Osteocyte (in vitro differentiated cells): ENCODE measurements around the gene KRT6B. TPM values are rescaled to one million over a fixed set of nuclear protein-coding genes. Genes with fewer than 3 reads are reported as not detected.

Experiments
- DNase-seq: peaks from one replicate; pipeline ENCODE4 v3.0.0; 2021; ENCODE audit warnings: mixed read lengths; ENCODE audit not compliant: unreplicated experiment; ENCODE audit errors: extremely low spot score
- H3K27ac Mint-ChIP-seq: one replicate; pipeline ENCODE4 v1.8.0; 2021; ENCODE audit warnings: mild to moderate bottlenecking, mixed read lengths; ENCODE audit not compliant: unreplicated experiment
- H3K27me3 Mint-ChIP-seq: one replicate; pipeline ENCODE4 v1.8.0; 2021; ENCODE audit warnings: mixed read lengths; ENCODE audit not compliant: unreplicated experiment
- H3K36me3 Mint-ChIP-seq: one replicate; pipeline ENCODE4 v1.8.0; 2021; ENCODE audit warnings: mixed read lengths; ENCODE audit not compliant: unreplicated experiment
- H3K4me1 Mint-ChIP-seq: one replicate; pipeline ENCODE4 v1.8.0; 2021; ENCODE audit warnings: mixed read lengths; ENCODE audit not compliant: unreplicated experiment
- H3K4me3 Mint-ChIP-seq: one replicate; pipeline ENCODE4 v1.8.0; 2021; ENCODE audit warnings: mild to moderate bottlenecking, moderate library complexity, mixed read lengths; ENCODE audit not compliant: unreplicated experiment
- H3K9me3 Mint-ChIP-seq: one replicate; pipeline ENCODE4 v1.8.0; 2021; ENCODE audit warnings: mixed read lengths; ENCODE audit not compliant: unreplicated experiment
- CTCF ChIP-seq: fragments of 200-600 bp; sonication (generic); IDR thresholded peaks from 2 replicates; pipeline ENCODE4 v1.5.0; 2021; ENCODE audit warnings: antibody characterized with exemption, mild to moderate bottlenecking, moderate library complexity
- total RNA-seq: library from RNA; stranded (reverse); gene quantifications from 2 replicates; pipeline ENCODE4 v1.2.1, GENCODE V29; 2021

Gene KRT6B
- total RNA-seq, 1 donor from 2014 or later = not detected

GRCh38 chr12:52427083-52427482, 24.9 kb downstream of the KRT6B start:
- Mint-ChIP-seq H3K4me3 (no peak overlapping the region), H3K9me3 (no peaks in the 10 kb centered on the region), H3K36me3 (no peaks in the 10 kb centered on the region), H3K27me3 (peaks cover 71% of the 10 kb centered on the region), H3K27ac (no peak overlapping the region), H3K4me1 (no peaks in the 10 kb centered on the region)
- no peak for DNase-seq
- no peak for TF ChIP-seq CTCF

DNA sequence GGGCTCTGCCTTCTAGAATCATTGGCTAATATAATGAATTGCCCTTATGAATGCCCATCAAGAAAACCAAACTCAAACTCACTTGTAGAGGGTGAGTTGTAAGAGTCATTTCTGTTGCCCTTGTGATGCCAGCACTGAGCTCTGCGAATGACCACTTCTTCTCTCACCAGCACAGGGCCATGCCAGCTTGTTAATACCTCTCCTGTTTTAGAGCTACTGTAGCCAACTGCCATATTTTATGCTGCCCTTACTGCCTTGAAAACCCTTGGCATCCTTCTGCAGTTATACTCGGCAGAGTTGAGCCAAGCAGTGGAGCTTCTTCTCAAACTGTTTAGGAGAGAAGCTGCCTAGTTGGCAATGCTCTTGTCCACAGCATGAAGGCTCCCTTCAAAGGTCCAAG, 25.9 kb downstream of the KRT6B start:
- no peaks in the 10 kb centered on the region for H3K36me3 Mint-ChIP-seq
- no peak for TF ChIP-seq CTCF
- no peak overlapping the region for H3K27ac Mint-ChIP-seq
- no peak for DNase-seq
- H3K27me3 Mint-ChIP-seq = peaks cover 76% of the 10 kb centered on the region
- H3K4me1 Mint-ChIP-seq = no peaks in the 10 kb centered on the region
- H3K9me3 Mint-ChIP-seq = no peaks in the 10 kb centered on the region
- no peak overlapping the region for H3K4me3 Mint-ChIP-seq

GRCh38 chr12:52425466-52425865, 26.5 kb downstream of the KRT6B start:
- Mint-ChIP-seq H3K4me3 (no peak overlapping the region), H3K4me1 (no peaks in the 10 kb centered on the region), H3K27ac (no peak overlapping the region), H3K9me3 (no peaks in the 10 kb centered on the region), H3K36me3 (no peaks in the 10 kb centered on the region), H3K27me3 (peaks cover 72% of the 10 kb centered on the region)
- TF ChIP-seq CTCF = no peak
- DNase-seq = no peak

GRCh38 chr12:52423661-52424500, 28.1 kb downstream of the KRT6B start:
- Mint-ChIP-seq H3K4me3 (no peak overlapping the region), H3K27ac (no peak overlapping the region), H3K4me1 (peaks cover 3% of the 10 kb centered on the region), H3K9me3 (no peaks in the 10 kb centered on the region), H3K36me3 (no peaks in the 10 kb centered on the region), H3K27me3 (peaks cover 71% of the 10 kb centered on the region)
- DNase-seq = no peak
- TF ChIP-seq CTCF = no peak

DNA sequence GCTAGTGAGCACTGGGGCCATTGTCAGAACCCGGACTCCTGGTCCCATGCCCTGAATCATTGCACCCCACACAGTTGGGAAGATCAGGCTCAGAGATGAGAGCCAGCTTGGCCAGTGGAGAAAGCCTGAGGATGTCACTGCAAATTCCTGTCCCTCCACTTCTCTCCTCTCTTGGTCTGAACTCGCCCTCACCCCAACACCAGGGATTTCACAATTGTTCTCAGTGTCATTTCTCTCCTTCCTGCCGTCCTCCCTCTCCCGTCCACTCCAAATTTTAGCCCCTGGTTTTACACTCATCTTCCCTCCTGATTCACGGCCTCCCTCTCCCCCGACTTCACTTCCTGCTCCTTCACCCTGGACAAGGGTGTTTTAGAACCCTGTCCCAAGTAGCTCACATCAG, 28.9 kb downstream of the KRT6B start:
- no peak for DNase-seq
- no peaks in the 10 kb centered on the region for H3K36me3 Mint-ChIP-seq
- H3K27me3 Mint-ChIP-seq = peaks cover 63% of the 10 kb centered on the region
- no peaks in the 10 kb centered on the region for H3K9me3 Mint-ChIP-seq
- TF ChIP-seq CTCF = no peak
- H3K4me3 Mint-ChIP-seq = no peak overlapping the region
- no peak overlapping the region for H3K27ac Mint-ChIP-seq
- H3K4me1 Mint-ChIP-seq = peaks cover 3% of the 10 kb centered on the region
